GM12872 (cell line): ENCODE measurements around the gene SEC11C.

ENCODE experiments used
- TF ChIP-seq, protein P1 (sequence below): IDR thresholded peaks from 3 replicates; pipeline ENCODE4 v1.5.1; 2011; ENCODE audit warnings: low read depth, mild to moderate bottlenecking, low read length, moderate library complexity; ENCODE audit not compliant: insufficient read depth

The SEC11C gene

DNA sequence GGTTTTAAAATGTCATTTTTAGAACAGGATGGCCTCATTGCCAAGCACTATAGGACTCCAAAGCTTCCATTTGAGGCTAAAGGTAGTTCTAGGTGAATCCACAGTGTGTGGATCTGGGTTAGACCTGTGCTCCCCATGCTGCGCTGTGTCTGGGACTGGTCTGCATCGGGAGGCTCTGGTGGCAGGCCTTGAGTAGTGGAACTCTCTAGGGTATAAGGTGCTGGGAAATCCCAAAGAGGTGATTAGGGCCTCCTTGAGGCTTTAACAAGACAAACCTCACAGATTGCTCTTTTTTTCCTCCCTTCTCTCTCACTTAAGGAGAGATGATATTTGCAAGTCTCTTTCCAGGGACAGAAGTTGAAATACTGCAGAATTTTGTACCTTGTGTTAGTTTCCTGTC is 9.3 kb downstream of the SEC11C start:
- TF ChIP-seq, protein P1, sequence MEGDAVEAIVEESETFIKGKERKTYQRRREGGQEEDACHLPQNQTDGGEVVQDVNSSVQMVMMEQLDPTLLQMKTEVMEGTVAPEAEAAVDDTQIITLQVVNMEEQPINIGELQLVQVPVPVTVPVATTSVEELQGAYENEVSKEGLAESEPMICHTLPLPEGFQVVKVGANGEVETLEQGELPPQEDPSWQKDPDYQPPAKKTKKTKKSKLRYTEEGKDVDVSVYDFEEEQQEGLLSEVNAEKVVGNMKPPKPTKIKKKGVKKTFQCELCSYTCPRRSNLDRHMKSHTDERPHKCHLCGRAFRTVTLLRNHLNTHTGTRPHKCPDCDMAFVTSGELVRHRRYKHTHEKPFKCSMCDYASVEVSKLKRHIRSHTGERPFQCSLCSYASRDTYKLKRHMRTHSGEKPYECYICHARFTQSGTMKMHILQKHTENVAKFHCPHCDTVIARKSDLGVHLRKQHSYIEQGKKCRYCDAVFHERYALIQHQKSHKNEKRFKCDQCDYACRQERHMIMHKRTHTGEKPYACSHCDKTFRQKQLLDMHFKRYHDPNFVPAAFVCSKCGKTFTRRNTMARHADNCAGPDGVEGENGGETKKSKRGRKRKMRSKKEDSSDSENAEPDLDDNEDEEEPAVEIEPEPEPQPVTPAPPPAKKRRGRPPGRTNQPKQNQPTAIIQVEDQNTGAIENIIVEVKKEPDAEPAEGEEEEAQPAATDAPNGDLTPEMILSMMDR, result no peak

DNA sequence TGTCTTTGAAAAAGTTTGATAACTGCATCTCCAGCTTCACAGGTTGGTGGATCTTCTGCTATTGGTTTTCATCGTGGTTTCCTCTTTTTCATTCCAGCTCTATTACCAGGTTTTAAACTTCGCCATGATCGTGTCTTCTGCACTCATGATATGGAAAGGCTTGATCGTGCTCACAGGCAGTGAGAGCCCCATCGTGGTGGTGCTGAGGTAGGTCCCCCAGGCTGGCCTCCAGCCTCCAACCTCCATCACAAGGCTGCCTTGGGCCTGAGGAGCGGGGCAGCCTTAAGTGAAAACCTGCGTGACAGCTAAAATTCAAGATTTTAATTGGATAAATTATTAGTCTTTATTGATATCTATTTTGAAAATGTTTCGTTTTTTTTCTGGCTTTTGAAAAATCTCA is 9.7 kb downstream of the SEC11C start:
- TF ChIP-seq, protein P1, result no peak

DNA sequence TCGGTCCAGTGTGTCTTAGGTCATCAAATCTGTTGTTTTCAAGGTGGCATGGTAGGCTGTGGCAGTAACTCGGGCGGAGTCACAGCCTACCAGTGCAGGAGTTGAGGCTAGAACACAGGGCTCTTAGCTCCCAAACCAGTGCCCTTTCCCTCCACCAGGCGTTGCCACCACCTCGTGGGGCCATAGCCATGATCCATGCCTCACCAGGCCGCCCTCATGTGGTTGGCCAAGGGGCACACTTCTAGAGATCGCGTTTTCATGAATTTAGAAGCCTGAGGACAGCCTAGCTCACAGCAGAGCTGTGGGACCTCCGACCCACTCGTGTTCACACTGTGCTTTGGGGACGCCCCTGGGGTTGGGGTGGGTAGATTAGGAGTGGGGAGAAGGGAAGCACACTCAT is 10.6 kb downstream of the SEC11C start:
- TF ChIP-seq, protein P1, result no peak

DNA sequence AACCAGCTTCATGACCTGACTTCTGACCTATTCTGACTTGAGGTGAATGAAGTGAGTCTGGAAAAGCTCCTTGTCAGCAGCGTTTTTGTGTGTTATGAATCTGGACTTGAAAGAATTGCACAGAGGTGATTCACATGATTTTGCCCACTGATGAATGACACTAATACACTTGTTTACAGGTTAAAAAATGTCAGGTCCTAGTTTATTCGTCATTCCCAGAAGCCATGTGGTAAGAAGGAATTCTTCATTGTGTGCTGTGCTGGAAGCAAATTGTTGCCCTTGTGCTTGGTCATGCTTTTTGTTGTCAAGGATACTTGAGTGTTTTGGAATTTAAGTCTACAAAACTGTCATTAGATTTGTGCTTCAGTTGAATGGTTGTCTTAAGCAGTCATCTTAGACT is 15.5 kb downstream of the SEC11C start:
- TF ChIP-seq, protein P1, result no peak

DNA sequence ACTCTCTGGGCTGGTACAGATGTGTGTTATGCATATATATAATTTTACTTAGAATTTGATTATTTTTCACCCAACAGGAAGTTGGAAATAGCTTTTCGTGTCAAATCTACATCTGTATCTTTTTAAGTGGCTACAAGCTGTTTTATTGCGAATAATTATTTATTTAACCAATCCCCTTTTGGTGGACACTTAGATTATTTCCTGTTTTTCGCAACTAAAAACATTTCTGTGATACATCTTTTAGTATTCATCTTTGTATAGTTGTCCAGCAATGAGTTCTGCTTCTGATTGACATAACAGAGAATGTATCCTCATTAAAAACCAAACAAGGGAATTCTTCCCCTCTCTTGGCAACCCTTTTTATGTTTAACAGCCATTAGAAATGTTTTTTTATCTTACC is 16.6 kb downstream of the SEC11C start:
- TF ChIP-seq, protein P1, result no peak

DNA sequence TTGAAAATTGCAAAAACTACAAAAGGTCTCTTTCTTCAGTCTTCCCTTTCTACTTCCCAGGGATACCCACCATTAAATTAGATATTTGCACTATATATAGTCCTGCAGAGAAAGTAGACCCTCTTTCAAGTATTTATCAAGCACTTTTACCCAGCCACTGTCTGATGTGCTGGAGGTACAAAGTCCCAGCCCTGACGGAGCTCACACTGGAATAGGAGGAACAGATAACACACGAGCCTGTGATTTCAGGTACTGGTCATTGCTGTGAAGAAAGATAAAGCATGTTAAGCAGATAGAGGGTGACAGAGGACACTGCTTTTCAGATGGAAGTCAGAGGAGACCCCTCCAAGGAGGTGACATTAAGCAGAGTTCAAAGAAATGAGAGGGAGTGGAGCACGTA is 19.6 kb downstream of the SEC11C start:
- TF ChIP-seq, protein P1, result no peak

DNA sequence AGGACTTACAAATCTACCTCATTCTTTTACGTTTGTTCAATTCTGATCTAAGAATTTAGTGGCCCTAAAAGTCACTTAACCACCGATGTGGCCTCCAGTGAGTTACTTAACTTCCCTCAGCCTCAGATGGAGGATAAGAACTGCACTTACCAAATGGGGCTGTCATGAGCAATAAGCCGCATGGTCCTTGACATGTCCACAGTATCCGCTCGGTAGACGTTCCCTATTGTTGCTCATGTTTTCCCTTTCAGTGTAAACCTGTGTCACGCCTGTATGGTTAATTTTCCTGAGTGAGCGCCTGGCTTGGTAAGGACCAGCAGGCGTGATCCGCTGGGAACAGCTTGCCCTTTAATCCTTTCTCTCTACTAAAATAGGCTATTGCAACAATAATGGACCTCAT is 20.3 kb downstream of the SEC11C start:
- TF ChIP-seq, protein P1, result no peak
